Mesenchymal stem cell (in vitro differentiated cells and primary cell): ENCODE measurements around the gene SNAPC4.

ENCODE experiments used
- DNase-seq: peaks from one replicate; pipeline ENCODE4 v3.0.0-alpha.2; 2013
- H2AFZ ChIP-seq: one replicate; pipeline ENCODE4 v1.6.1; 2013; ENCODE audit warnings: low read depth, mild to moderate bottlenecking, control low read depth, inconsistent platforms, low read length, moderate library complexity
- H2AK5ac ChIP-seq: 2 replicates; pipeline ENCODE4 v1.6.1; 2013; ENCODE audit warnings: low read length, moderate library complexity, mild to moderate bottlenecking, inconsistent platforms; ENCODE audit not compliant: severe bottlenecking
- H2BK120ac ChIP-seq: one replicate; pipeline ENCODE4 v1.6.1; 2013; ENCODE audit warnings: low read depth, mild to moderate bottlenecking, inconsistent platforms, low read length, moderate library complexity
- H2BK12ac ChIP-seq, 2 experiments: one replicate each; pipeline ENCODE4 v1.6.1; 2013; ENCODE audit warnings: inconsistent platforms in 2 of 2, low read length in 2 of 2, mild to moderate bottlenecking in 2 of 2, moderate library complexity in 2 of 2, control low read depth in 1 of 2
- H2BK15ac ChIP-seq: one replicate; pipeline ENCODE4 v1.6.1; 2013; ENCODE audit warnings: mild to moderate bottlenecking, low read depth, inconsistent platforms; ENCODE audit not compliant: poor library complexity, severe bottlenecking
- H2BK5ac ChIP-seq: 2 replicates; pipeline ENCODE4 v1.6.1; 2013; ENCODE audit warnings: low read depth, mild to moderate bottlenecking, low read length, control low read depth, inconsistent platforms; ENCODE audit not compliant: poor library complexity, severe bottlenecking
- H3K14ac ChIP-seq, 2 experiments: one replicate each; pipeline ENCODE4 v1.6.1; 2013; ENCODE audit warnings: inconsistent platforms in 2 of 2, low read length in 2 of 2, control low read depth in 1 of 2, mild to moderate bottlenecking in 1 of 2, moderate library complexity in 1 of 2
- H3K18ac ChIP-seq, 2 experiments: one replicate each; pipeline ENCODE4 v1.6.1; 2013; ENCODE audit warnings: inconsistent platforms in 2 of 2, low read length in 2 of 2, control low read depth in 1 of 2, low read depth in 1 of 2, mild to moderate bottlenecking in 1 of 2
- H3K23ac ChIP-seq, 2 experiments: one replicate each; pipeline ENCODE4 v1.6.1; 2013; ENCODE audit warnings: inconsistent platforms in 2 of 2, low read length in 2 of 2, mild to moderate bottlenecking in 2 of 2, moderate library complexity in 2 of 2, control low read depth in 1 of 2
- H3K27ac ChIP-seq: 2 replicates; pipeline ENCODE4 v1.5.1; 2013; ENCODE audit warnings: mild to moderate bottlenecking, moderate library complexity, low read length, control low read depth, inconsistent platforms; ENCODE audit not compliant: poor library complexity, severe bottlenecking
- H3K27me3 ChIP-seq, 2 experiments: 2 replicates each; pipeline versions ENCODE4 v1.6.1 to v1.7.0; 2013; ENCODE audit warnings: low read length in 2 of 2, mild to moderate bottlenecking in 2 of 2, moderate library complexity in 2 of 2, control low read depth in 1 of 2, inconsistent platforms in 1 of 2; ENCODE audit not compliant: control insufficient read depth in 1 of 2, insufficient read depth in 1 of 2
- H3K36me3 ChIP-seq, 2 experiments: 2 replicates each; pipeline versions ENCODE4 v1.6.1 to v1.7.0; 2013; ENCODE audit warnings: low read length in 2 of 2, control low read depth in 1 of 2, inconsistent platforms in 1 of 2, low read depth in 1 of 2, mild to moderate bottlenecking in 1 of 2; ENCODE audit not compliant: insufficient read depth in 2 of 2, control insufficient read depth in 1 of 2
- H3K4ac ChIP-seq, 2 experiments: one replicate each; pipeline ENCODE4 v1.6.1; 2013; ENCODE audit warnings: inconsistent platforms in 2 of 2, low read length in 2 of 2, mild to moderate bottlenecking in 2 of 2, moderate library complexity in 2 of 2, control low read depth in 1 of 2, low read depth in 1 of 2
- H3K4me1 ChIP-seq: 2 replicates; pipeline ENCODE4 v1.6.1; 2013; ENCODE audit warnings: low read depth, low read length, control low read depth; ENCODE audit not compliant: control insufficient read depth, insufficient read depth
- H3K4me2 ChIP-seq: 2 replicates; pipeline ENCODE4 v1.6.1; 2013; ENCODE audit warnings: low read length, mild to moderate bottlenecking, inconsistent platforms; ENCODE audit not compliant: poor library complexity, severe bottlenecking
- H3K4me3 ChIP-seq, 2 experiments: 2 replicates each; pipeline versions ENCODE4 v1.5.1 to v1.7.0; 2013; ENCODE audit warnings: low read length in 2 of 2, mild to moderate bottlenecking in 2 of 2, control low read depth in 1 of 2, low read depth in 1 of 2; ENCODE audit not compliant: insufficient read depth in 1 of 2
- H3K79me1 ChIP-seq: replicated peaks from 2 replicates; pipeline ENCODE4 v1.6.1; 2013; ENCODE audit warnings: mild to moderate bottlenecking, control low read depth, low read length, inconsistent platforms; ENCODE audit not compliant: poor library complexity, severe bottlenecking
- H3K9ac ChIP-seq: 2 replicates; pipeline ENCODE4 v1.7.0; 2013; ENCODE audit warnings: mild to moderate bottlenecking, low read length, moderate library complexity
- H3K9me3 ChIP-seq: 2 replicates; pipeline ENCODE4 v1.7.0; 2013; ENCODE audit warnings: mild to moderate bottlenecking, low read length; ENCODE audit not compliant: control insufficient read depth
- H4K8ac ChIP-seq: one replicate; pipeline ENCODE4 v1.6.1; 2013; ENCODE audit warnings: inconsistent platforms, mild to moderate bottlenecking, low read length, moderate library complexity
- H4K91ac ChIP-seq: one replicate; pipeline ENCODE4 v1.6.1; 2013; ENCODE audit warnings: mild to moderate bottlenecking, low read length, inconsistent platforms
- WGBS: methylation state at CpG from one replicate; pipeline ENCODE4 v1.1.7; 2013; ENCODE audit warnings: mixed read lengths; 5-methylcytosine and 5-hydroxymethylcytosine counted together

The SNAPC4 gene

GRCh38 chr9:136445799-136446198, 45.8 kb upstream of the SNAPC4 start:
- WGBS = 92% methylated on average over 7 of the region's 7 CpGs
- no peak overlapping the region for H3K27ac ChIP-seq
- no peak overlapping the region for H2BK15ac ChIP-seq
- no peak overlapping the region for H4K8ac ChIP-seq
- no peak overlapping the region for H2BK12ac ChIP-seq
- no peaks in the 10 kb centered on the region for H3K9me3 ChIP-seq
- no peak overlapping the region for H3K23ac ChIP-seq
- H3K18ac ChIP-seq = no peak overlapping the region
- no peak overlapping the region for H3K14ac ChIP-seq
- H3K36me3 ChIP-seq = peaks cover 91 to 96% of the 10 kb centered on the region in 2 experiments
- DNase-seq = no peak
- H2BK5ac ChIP-seq = no peak overlapping the region
- H2BK120ac ChIP-seq = no peak overlapping the region
- H2AFZ ChIP-seq = no peak overlapping the region
- H3K4me1 ChIP-seq = peaks cover 15% of the 10 kb centered on the region
- no peak overlapping the region for H3K4me2 ChIP-seq
- no peak overlapping the region for H3K4ac ChIP-seq
- H3K4me3 ChIP-seq = no peak overlapping the region
- H4K91ac ChIP-seq = no peak overlapping the region
- no peak overlapping the region for H2AK5ac ChIP-seq
- H3K27me3 ChIP-seq = no peaks in the 10 kb centered on the region
- H3K79me1 ChIP-seq = peaks cover 37% of the 10 kb centered on the region
- no peak overlapping the region for H3K9ac ChIP-seq

- DNase-seq = no peak
Measured at GRCh38 chr9:136444102-136444501, 44.1 kb upstream of the SNAPC4 start.

GRCh38 chr9:136443687-136444086, 43.7 kb upstream of the SNAPC4 start:
- Histone ChIP-seq H4K91ac (no peak overlapping the region), H3K4me1 (peaks cover 19% of the 10 kb centered on the region), H3K4ac (no peak overlapping the region), H3K79me1 (peaks cover 35% of the 10 kb centered on the region), H3K27ac (no peak overlapping the region), H3K14ac (no peak overlapping the region), H2BK120ac (no peak overlapping the region), H3K23ac (no peak overlapping the region), H4K8ac (no peak overlapping the region), H3K18ac (no peak overlapping the region), H3K9me3 (no peaks in the 10 kb centered on the region), H2BK15ac (no peak overlapping the region), H2AFZ (no peak overlapping the region), H3K27me3 (no peaks in the 10 kb centered on the region), H2BK12ac (no peak overlapping the region), H2AK5ac (no peak overlapping the region), H3K9ac (no peak overlapping the region), H2BK5ac (no peak overlapping the region), H3K4me2 (no peak overlapping the region), H3K36me3 (peaks cover 81 to 87% of the 10 kb centered on the region in 2 experiments), H3K4me3 (no peak overlapping the region)
- WGBS = 93% methylated on average over 7 of the region's 7 CpGs
- DNase-seq = no peak

More at GRCh38 chr9:136444102-136444501, 44.1 kb upstream of the SNAPC4 start:
- Histone ChIP-seq H3K36me3 (peaks cover 85 to 91% of the 10 kb centered on the region in 2 experiments), H4K8ac (no peak overlapping the region), H3K14ac (no peak overlapping the region), H3K79me1 (peaks cover 37% of the 10 kb centered on the region), H2AFZ (no peak overlapping the region), H3K4me1 (peaks cover 18% of the 10 kb centered on the region), H3K9ac (no peak overlapping the region), H2AK5ac (no peak overlapping the region), H3K4me2 (no peak overlapping the region), H3K27me3 (no peaks in the 10 kb centered on the region), H3K27ac (no peak overlapping the region), H4K91ac (no peak overlapping the region), H2BK5ac (no peak overlapping the region), H2BK15ac (no peak overlapping the region), H3K4ac (no peak overlapping the region), H3K23ac (no peak overlapping the region), H2BK12ac (no peak overlapping the region), H3K4me3 (no peak overlapping the region), H2BK120ac (no peak overlapping the region), H3K18ac (no peak overlapping the region), H3K9me3 (no peaks in the 10 kb centered on the region)
- 92% methylated on average over 20 of the region's 20 CpGs for WGBS

- Histone ChIP-seq H3K4ac (no peak overlapping the region), H3K79me1 (peaks cover 35% of the 10 kb centered on the region), H2BK15ac (no peak overlapping the region), H3K14ac (no peak overlapping the region), H3K23ac (no peak overlapping the region), H3K18ac (no peak overlapping the region), H3K4me3 (no peak overlapping the region), H3K9me3 (no peaks in the 10 kb centered on the region), H2AK5ac (no peak overlapping the region), H2BK5ac (no peak overlapping the region), H4K8ac (no peak overlapping the region), H3K27me3 (no peaks in the 10 kb centered on the region), H3K9ac (no peak overlapping the region), H2AFZ (no peak overlapping the region), H4K91ac (no peak overlapping the region), H2BK12ac (no peak overlapping the region), H3K36me3 (peaks cover 75 to 81% of the 10 kb centered on the region in 2 experiments), H3K4me1 (peaks cover 25% of the 10 kb centered on the region), H3K4me2 (no peak overlapping the region), H2BK120ac (no peak overlapping the region), H3K27ac (no peak overlapping the region)
- 94% methylated on average over 13 of the region's 15 CpGs for whole genome bisulfite sequencing
- no peak for DNase-seq
Measured at GRCh38 chr9:136443087-136443486, 43.1 kb upstream of the SNAPC4 start.
